HG03175 (cell line): Measurements from ENCODE around the gene C1QTNF6.

Experiments used
- ATAC-seq: cut with Tn5 transposase; IDR thresholded peaks from one replicate; pipeline ENCODE4 v1.9.1; 2021; ENCODE audit warnings: mild to moderate bottlenecking, moderate library complexity; ENCODE audit not compliant: unreplicated experiment

C1QTNF6 gene

DNA sequence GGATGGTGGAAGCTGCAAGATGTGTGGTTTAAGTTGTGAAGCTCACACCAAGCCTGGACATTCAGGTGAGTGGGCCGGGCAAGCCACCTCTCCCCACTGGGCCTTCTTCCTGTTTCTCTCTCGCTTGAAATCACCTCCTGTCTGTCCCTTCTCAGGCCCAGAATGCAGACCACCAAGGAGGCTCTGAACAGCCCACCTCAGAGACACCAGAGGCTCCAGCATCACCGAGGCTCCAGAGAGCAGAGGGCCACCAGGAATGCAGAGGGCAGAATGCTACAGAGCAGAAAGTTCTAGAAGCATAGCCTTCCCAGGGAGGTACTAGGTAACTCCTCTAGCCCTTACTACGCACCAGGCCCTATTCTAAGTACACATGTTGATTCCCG lies 23.6 kb downstream of the C1QTNF6 start:
- ATAC-seq = no peak

DNA sequence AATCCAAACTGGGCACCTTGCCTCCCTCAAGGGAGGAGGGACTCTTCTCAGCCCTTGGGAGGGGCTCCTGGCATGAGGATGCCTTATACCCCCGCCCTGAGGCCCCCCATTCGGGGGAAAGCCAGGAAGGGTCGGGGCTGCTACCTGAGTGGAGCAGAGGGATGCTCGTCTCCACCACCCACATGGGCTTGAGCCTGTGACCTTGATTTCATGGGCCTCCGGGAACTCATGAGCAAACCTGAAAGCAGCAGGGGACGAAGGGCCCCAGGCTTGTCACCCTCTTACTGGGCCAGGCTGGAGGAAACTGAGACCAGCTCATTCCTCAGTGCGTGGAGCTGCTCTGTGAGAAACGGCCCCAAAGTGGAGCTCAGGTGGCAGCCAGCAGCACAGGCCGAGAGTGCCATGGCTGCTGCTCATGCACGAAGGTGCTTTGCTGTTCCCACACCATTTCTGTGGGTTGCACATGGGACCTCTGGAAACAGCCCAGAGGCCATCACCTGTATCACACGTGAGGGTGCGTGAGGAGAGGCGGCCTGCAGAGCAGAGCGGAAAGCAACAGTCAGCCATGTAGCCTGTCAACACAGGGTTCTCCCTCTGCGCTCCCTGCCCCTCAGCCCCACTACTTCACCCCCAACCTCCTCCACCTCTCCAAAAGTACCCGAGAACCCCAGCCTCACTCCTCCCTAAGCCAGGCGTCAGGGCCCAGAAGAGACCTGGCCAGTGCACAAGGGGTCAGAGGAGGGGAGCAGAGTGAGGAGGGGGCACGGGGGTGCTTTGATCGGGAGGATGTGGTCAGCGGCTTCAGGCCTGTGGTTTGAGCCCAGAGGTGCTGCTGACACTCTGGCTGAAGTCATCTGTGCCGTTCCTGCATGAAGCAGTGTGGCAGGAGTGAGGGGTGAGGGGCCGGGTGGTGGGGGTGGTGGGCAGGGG lies 24.2 kb downstream of the C1QTNF6 start:
- peak; percentile 34 for ATAC-seq

DNA sequence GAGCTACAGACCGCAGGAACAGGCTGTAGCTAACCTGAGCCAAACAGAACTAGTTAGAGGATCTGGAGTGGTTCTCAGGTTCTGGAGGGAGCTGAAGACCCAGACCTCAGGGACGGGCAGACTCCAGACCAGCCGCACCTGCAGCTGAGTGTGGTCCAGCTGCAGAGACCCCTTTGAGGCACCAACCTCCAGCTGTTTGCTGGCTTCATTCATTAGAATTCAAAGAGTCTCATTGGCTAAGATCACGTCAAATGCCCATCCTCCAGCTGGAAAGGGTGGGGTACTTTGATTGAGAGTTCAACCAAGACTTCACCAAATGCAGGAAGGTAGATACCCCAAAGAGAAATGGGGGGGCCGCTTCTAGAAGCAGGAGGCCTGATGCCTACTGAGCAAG lies 25.0 kb downstream of the C1QTNF6 start:
- no peak for ATAC-seq

DNA sequence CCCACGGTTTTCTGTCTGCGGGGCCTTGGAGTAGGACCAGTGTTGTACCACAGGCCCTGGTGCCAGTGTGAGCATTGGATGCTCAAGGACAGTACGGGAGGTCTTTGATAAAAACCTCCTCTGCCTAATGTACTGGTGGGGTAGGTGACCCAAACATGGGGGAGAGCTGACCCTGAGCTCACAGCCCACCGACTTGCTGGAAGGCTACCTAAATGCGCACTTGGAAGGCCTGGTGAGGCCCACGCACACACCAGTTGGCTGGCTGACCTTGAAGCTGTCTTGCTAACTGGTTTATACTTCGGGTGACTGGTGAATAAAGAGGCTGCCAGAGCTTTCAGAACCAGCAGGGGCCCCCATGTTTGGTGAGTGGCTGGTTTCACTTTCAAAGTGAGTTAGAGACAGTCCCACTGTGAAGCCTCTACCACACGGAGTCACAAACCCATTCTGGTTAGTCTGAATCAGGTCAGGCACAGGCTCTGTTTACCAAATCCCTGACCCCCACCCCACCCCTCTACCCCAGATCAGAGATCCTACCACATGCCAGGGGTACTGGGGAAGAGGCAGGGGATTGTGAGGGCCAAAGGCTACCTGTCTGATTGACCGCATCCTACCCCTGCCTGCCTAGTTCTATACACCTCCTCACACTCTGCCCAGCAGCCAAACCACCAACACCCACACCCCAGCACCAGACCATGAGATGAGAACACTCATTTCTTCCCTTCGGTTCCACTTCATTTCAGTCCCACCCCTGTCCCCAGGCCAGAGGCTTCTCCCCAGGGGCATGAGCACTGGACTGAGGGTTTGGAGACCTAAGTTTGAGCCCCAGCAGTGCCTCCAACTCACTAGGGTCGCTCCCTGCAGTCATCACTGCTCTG lies 25.6 kb downstream of the C1QTNF6 start:
- peak; percentile 62 for ATAC-seq

DNA sequence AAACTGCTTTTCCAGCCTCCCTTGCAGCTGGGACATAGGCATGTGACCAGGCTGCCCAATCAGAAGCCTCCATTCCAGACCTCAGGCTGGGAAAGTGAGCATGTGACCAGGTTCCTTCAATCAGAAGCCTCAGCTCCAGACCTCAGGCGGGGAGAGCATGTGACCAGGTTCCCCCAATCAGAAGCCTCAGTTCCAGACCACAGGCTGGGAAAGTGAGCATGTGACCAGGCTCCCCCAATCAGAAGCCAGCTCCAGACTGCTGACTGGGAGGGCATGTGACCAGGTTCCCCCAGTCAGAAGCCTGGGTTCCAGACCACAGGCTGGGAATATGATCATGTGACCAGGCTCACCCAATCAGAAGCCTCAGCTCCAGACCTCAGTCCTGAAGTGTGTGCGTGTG lies 26.6 kb downstream of the C1QTNF6 start:
- ATAC-seq = no peak

DNA sequence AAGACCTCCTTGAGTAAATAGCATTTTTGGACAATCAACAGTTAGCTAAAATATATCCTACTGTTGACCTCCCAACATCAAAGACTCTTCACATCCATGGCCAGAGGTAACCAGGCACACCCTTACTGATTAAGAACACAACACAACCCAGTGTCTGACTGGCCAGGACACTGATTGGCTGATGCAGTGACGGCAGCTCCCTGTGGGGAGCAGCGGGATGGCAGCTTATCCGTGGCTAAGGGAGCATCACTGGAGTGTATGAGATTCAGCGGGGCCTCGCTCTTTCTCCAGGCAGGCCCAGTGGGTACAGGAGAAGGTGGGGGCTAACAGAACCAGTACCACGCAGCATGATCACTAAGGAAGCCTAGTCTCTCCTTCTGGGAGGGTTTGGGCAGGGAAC lies 28.0 kb downstream of the C1QTNF6 start:
- no peak for ATAC-seq

DNA sequence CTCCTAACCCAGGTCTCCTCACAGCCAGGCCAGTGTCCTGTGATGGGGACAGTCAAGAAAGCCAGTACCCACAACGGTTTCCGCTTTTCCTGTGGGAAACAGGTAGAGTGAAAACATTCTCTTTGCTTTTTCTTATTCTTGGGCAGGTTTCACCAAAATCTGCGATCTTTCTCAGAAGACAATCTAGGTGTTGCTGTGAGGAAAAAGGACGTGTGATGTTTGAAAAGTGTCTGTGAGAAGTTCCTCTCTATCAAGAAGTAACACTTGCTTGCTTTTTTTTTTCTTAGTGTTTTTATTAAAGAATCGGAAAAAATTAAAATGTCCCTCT lies 29.1 kb downstream of the C1QTNF6 start:
- ATAC-seq = no peak

DNA sequence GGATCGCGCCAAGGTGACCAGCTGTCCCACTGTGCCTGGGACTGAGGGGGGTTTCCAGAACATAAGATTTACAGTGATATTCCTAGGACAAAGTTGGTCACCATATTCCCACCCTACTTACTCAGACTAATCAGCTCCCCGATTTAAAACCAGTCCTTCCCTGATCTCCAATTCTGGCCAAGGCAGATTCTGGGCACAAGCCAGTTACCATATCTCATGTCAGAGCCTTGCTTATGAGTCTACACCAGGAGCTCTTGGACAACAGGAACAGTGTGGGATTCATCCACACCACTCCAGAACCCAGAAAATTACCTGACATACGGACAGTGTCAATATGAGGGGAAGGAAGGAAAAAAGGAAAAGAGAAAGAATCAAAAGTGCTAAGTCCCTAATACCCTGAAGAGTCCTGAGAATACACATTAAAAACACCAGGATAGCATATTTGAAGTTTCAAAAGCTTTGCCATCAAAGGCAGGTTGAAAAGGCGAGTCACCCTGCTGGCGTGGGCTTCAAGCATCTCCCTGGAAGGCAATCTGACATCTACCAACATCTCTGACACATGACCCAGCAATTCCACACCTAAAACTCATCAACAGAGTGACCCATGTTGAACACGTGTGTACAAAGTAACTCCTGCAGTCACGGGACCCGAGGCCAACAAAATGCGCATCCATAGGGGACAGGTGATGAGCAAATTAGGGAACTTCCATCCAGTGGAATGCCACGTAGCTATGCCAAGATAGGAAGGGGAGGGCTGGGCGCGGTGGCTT lies 30.3 kb downstream of the C1QTNF6 start:
- ATAC-seq = no peak

DNA sequence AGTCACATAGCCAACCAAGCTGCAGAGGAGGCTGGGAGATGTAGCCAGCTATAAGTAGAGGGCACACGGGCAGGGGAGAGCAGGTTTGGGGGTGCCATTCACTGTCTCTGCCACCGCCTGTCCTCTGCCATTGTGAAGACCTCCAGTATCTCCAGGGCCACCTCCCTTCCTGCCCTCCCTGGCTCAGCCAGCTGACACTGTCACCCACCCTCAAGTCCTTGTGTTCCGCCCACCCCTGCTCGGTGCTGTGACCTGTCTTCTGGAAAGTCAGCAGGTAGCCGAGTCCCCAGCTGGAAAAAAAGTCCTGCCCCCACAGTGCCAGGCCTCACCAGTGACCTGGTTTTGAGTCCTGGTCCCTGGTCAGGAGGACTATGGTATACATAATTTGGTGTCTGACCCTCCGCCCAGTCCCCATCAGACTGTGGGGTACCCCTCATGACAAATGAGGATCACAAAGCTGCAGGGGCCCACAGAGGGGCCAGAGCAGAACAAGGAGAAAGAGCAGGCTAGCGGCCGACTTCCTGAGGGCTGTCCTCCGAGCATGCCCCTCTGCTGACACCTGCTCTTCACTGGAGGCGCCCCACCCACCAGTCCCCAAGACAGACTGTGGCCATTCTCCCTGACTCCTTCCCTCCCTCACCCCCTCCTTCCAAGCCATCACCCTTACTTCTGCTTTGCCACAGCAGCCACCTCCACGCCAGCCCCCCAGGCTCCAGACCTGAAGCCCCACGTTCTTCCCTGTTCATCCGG lies 31.2 kb downstream of the C1QTNF6 start:
- no peak for ATAC-seq

DNA sequence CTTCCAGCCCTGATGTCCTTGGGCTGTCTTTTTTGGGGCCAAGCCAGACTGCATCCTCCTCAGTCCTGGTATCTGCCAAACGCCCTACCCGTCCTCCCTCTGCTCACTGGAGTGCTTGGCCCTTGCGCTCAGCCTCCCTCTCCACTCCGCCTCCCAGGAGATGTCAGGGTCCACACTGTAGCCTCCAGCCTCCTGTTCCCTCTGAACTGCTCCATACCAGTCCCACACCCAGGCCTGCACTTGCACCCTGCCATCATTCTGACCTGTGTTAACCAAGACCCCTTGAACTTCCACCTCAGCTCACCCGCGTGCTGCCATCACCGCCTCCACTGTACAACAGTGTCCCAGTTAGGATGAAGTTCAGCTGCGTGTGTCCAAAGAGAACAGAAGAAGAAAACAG lies 32.1 kb downstream of the C1QTNF6 start:
- no peak for ATAC-seq

DNA sequence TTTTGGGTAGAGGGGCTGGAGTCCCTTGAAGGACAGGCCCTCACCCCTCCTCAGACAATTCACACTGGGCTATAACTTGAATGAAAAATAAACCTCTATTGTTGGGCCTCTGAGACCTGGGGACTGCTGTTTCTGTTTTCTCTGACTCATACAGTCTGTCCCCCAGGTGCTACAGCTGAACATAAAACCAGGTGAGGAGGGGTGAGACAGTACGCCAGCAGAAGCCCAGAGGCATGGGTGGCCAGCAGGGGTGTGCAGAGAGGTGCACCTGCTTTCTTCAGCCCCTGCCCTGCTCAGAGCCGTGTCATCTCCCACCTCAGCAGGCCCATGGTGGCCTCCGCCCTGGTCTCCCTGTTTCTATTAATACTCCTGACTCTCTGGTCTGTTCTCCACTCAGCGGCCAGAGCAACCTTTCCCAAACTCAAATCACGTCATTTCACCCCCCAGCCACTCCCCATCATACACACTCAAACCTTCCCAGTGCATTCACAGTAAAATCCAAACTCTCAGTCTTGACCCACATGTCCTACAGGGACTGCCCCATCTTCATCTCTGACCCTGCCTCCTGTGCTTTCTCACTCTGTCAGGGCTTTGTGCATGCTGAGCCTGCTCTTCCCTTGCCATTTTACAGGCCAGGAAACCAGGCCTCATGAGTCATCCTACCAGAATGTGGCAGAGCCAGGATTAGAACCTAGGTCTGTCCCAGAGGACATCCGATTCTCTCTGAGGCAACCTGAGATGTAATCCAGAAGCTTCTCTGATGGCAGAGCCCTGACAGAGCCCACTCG lies 32.9 kb downstream of the C1QTNF6 start:
- no peak for ATAC-seq

DNA sequence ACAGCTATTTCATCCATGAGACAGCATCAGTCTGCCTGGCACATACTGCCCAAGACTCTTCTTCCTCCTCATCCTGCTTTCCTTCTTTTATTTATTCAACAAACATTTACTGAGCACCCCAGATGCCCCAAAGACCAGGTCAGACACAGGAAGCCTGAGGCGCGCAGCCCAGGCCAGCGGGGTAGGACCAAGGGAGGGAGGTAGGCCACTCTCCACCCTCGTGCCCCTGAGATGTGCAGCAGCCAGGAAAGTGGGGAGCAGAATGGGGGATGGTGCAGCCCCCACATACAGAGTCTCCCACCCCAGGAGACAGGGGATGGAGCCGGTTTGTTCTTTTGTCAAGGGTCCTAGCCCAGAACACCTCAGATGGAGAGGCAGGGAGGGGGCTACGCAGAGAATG lies 34.1 kb downstream of the C1QTNF6 start:
- no peak for ATAC-seq

DNA sequence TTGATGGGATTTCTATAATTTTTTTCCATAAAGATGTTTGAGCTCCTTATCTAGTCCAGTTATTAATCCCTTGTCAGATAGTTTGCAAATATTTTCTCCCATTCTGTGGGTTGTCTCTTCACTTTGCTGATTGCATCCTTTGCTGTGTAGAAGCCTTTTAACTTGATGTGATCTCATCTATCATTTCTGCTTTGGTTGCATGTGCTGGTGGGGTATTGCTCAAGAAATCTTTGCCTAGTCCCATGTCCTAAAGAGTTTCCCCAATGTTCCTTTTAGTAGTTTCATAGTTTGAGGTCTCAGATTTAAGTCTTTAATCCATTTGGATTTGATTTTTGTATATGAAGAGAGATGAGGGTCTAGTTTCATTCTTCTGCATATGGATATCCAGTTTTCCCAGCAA lies 36.6 kb downstream of the C1QTNF6 start:
- no peak for ATAC-seq

DNA sequence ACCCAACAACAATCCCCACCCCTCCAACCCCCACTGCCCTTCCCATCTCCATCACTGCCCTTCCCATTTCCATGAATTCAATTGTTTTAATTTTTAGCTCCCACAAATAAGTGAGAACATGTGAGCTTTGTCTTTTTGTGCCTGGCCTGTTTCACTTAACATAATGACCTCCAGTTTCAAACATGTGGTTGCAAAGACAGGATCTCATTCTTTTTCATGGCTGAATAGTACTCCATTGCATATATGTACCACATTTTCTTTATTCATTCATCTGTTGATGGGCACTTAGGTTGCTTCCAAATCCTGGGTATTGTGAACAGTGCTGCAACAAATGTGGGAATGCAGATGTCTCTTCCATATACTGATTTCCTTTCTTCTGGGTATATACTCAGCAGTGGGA lies 37.3 kb downstream of the C1QTNF6 start:
- no peak for ATAC-seq

DNA sequence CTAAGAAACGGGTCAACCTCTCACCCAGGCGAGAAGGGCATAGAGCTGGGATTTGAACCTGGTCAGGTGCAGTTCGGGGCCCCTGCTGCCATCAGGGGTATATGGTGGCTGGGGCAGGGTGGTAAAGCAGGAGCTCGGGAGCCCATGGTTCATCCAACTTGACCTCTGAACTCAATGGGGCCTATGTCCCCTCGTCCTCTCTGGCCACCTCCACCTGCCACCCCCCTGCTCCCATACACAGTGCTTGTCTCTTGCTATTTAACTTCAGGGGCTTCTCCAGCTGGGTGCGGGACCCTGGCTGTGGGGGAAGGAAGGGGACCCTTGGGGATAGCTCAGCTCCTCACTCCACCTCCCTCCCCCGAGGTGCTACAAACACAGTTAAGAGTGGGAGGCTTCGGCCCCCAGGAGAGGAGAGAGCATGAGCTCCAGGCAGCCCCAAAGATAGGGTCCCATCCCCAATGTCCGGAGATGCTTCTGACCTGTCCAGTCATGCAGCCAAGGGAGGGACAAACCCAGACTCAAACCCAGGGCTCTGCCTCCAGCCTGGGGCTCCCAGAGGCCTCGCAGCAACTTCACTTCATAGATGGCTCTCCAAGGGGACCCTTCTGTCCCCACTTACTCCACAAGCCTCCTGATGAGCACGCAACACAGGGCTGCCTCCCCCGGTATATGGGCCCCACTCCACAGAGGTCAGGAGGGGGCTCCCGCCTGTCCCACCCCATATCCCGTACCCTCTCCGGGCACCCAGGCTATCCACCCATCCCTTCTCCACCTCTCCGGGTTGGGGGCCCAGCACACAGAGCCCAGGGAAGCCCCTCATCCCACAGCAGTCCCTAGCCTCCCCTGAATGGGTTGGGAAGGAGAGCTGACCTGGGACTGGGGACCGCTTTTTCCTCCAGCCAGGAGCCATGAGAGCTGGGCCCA lies 39.0 kb downstream of the C1QTNF6 start:
- no peak for ATAC-seq

DNA sequence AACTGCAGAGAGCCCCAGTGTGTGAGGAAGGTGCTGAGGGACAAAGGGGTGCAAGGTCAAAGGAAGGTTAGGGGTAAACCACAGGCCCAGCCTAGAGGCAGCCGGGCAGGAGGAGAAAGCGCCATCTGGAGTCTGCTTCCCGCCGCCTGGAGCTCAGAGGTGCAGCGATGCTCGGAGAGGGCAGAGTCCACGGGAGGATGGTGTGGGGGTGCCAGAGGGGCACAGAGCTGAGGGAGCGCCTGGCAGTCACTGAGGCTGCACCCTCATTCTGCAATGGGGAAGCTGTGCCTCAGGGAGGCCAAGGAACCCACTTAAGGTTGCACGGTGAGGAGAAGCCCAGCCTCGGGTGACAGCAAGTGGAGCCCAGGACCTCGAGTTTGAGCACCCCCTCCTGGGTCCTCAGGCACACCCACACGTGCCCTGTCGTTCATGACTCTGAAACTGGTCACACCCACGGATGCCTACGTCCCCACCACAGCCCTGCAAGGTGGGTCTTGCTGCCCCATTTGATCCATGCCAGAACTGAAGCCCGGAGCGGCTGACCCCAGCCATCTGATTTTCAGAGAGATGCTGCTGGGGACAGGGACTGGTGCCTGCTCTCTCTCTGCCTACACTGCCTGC lies 39.9 kb downstream of the C1QTNF6 start:
- no peak for ATAC-seq

DNA sequence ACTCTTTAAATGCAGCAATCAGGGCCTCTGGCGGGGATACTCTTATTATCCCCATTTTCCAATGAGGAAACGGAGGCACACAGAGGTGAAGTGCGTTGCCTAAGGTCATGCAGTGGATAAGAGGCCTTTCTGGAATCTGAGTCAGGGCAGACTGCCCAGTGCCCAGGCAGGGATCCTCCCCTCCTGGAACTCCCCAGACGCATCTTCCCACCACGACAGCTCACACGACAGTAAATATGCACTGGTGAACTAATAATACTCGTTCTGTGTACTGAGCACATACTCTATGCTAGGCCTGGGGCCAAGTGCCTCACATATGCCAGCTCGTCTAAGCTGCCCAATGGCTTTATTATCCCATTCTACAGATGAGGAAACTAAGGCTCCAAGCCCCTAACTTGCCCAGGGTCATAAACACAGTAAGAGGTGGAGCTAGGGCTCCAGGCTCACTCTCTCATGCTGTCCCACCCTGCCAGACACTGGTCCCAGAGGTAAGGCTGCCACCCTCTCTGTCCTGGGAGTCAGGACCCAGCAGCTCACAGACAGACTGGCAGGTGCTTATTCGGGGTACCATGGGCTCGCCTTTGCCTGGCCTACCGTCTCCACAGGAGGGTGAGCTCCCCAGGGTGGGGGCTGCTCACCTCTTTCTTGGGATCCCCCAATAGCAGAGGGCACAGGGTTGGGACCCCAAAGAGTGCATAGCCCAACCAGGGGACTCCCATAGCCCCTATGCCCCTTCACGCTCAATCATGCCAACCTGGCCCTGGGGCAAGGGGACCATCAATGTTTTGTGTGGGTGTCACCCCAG lies 40.7 kb downstream of the C1QTNF6 start:
- ATAC-seq = no peak
